HepG2 (cell line): ENCODE results near the gene CTRB2. TPM values are rescaled to one million over a fixed set of nuclear protein-coding genes. Genes with fewer than 3 reads are reported as not detected.
A peak's percentile ranks its signal among the peaks of the same experiment; 100 is the strongest.

Experiments used
- ATAC-seq: fragments of 200-7000 bp; cut with Tn5 transposase; 3 replicates; pipeline ENCODE4 v1.9.1; 2020; ENCODE audit warnings: mild to moderate bottlenecking, moderate library complexity
- BruUV-seq: library from RNA; stranded (reverse); fragments of 400-500 nt; replicated peaks from 2 replicates; lab custom pipeline; 2021; lab: Mats Ljungman, UMichigan
- CTCF ChIA-PET: fragments of 300-600 bp; formaldehyde crosslinking; extraction: SDS; loops from one replicate; lab custom pipeline; 2021; ENCODE audit warnings: low total read pairs, inconsistent platforms, low intra/inter-chr PET ratio; lab: Yijun Ruan, JAX
- POLR2A ChIA-PET: fragments of 350-600 bp; sonication (Branson Sonifier 250); formaldehyde crosslinking; loops from one replicate; lab custom pipeline; 2020; ENCODE audit warnings: antibody characterized with exemption, inconsistent platforms; lab: Yijun Ruan, JAX
- DNase-seq: peaks from one replicate; pipeline ENCODE4 v3.0.0-alpha.2; 2015; ENCODE audit warnings: low spot score
- FAIRE-seq: peaks from 3 replicates; lab custom pipeline; 2011; peaks lifted over from hg19 to GRCh38; lab: Jason Lieb, UNC
- H2AFZ ChIP-seq: one replicate; pipeline ENCODE4 v1.6.1; 2011; ENCODE audit warnings: low read length, inconsistent platforms
- H3K27ac ChIP-seq: fragments of 300-600 bp; 3 replicates; pipeline ENCODE4 v1.8.0; 2011; ENCODE audit warnings: mixed run types, mild to moderate bottlenecking, mixed read lengths, low read length, inconsistent platforms; ENCODE audit not compliant: insufficient read depth; ENCODE audit errors: extremely low read length
- H3K27me3 ChIP-seq, 2 experiments: fragments of 200-600 bp in 1 of 2; 2 replicates in 1 of 2; 3 replicates in 1 of 2; pipeline versions ENCODE4 v1.6.0 to v1.8.0; 2011; ENCODE audit warnings: low read length in 2 of 2, mild to moderate bottlenecking in 2 of 2, moderate library complexity in 2 of 2, inconsistent platforms in 1 of 2; ENCODE audit not compliant: insufficient read depth in 2 of 2, control insufficient read depth in 1 of 2
- H3K36me3 ChIP-seq, 2 experiments: fragments of 200-600 bp in 1 of 2; replicated peaks in 1 of 2; 2 replicates in 1 of 2; 3 replicates in 1 of 2; pipeline versions ENCODE4 v1.5.1 to v1.8.0; 2011; ENCODE audit warnings: low read length in 2 of 2, inconsistent platforms in 1 of 2; ENCODE audit not compliant: insufficient read depth in 2 of 2, control insufficient read depth in 1 of 2
- H3K4me1 ChIP-seq: 2 replicates; pipeline ENCODE4 v1.5.1; 2012; ENCODE audit warnings: low read length, inconsistent platforms; ENCODE audit not compliant: insufficient read depth
- H3K4me2 ChIP-seq: 2 replicates; pipeline ENCODE4 v1.6.0; 2011; ENCODE audit warnings: low read depth, low read length, inconsistent platforms
- H3K4me3 ChIP-seq, 3 experiments: fragments of 200-600 bp in 1 of 3; sonication (generic), shearing (Covaris generic) in 1 of 3; replicated peaks in 1 of 3; 2 replicates each; pipeline ENCODE4 v1.5.1; 2011 to 2016; ENCODE audit warnings: low read length in 3 of 3, inconsistent platforms in 2 of 3, low read depth in 2 of 3, mild to moderate bottlenecking in 2 of 3, control low read depth in 1 of 3, mixed read lengths in 1 of 3; ENCODE audit not compliant: insufficient read depth in 1 of 3
- H3K79me2 ChIP-seq: one replicate; pipeline ENCODE4 v1.6.1; 2011; ENCODE audit warnings: low read length, inconsistent platforms; ENCODE audit not compliant: insufficient read depth
- H3K9ac ChIP-seq: 2 replicates; pipeline ENCODE4 v1.6.0; 2011; ENCODE audit warnings: mild to moderate bottlenecking, low read depth, low read length, inconsistent platforms; ENCODE audit not compliant: insufficient read depth
- H3K9me3 ChIP-seq: 2 replicates; pipeline ENCODE4 v1.5.1; 2012; ENCODE audit warnings: mild to moderate bottlenecking, low read length
- H4K20me1 ChIP-seq: 2 replicates; pipeline ENCODE4 v1.6.0; 2011; ENCODE audit warnings: inconsistent platforms, mild to moderate bottlenecking, low read length, moderate library complexity; ENCODE audit not compliant: insufficient read depth
- CEBPG ChIP-seq: IDR thresholded peaks from 2 replicates; pipeline ENCODE4 v1.6.1; 2016
- FOXO4 ChIP-seq: sonication (generic); formaldehyde crosslinking; conservative IDR thresholded peaks from 2 replicates; pipeline ENCODE4 v1.8.1; 2023; ENCODE audit warnings: missing genetic modification reagents
- HMGA1 ChIP-seq: sonication (generic); formaldehyde crosslinking; conservative IDR thresholded peaks from 2 replicates; pipeline ENCODE4 v1.4.0; 2020; ENCODE audit warnings: missing genetic modification reagents
- JUN ChIP-seq: sonication (generic); formaldehyde crosslinking; IDR thresholded peaks from 2 replicates; pipeline ENCODE4 v1.4.0; 2020; ENCODE audit warnings: mild to moderate bottlenecking, missing genetic modification reagents
- KDM5A ChIP-seq: fragments of 200-600 bp; sonication (generic); IDR thresholded peaks from 2 replicates; pipeline ENCODE4 v1.7.0; 2018; ENCODE audit warnings: antibody characterized with exemption, mild to moderate bottlenecking, low read length, borderline replicate concordance
- MNT ChIP-seq: fragments of 450-650 bp; IDR thresholded peaks from 2 replicates; pipeline ENCODE4 v1.6.1; 2016
- NFYC ChIP-seq: IDR thresholded peaks from 2 replicates; pipeline ENCODE4 v1.6.1; 2016; ENCODE audit warnings: missing genetic modification reagents, missing compliant biosample characterization
- PHF20 ChIP-seq: sonication (generic); formaldehyde crosslinking; IDR thresholded peaks from 2 replicates; pipeline ENCODE4 v1.5.0; 2020; ENCODE audit warnings: mild to moderate bottlenecking, missing genetic modification reagents
- PRDM4 ChIP-seq: sonication (generic); formaldehyde crosslinking; IDR thresholded peaks from 2 replicates; pipeline ENCODE4 v1.9.0; 2021; ENCODE audit warnings: missing genetic modification reagents, borderline replicate concordance
- REPIN1 ChIP-seq: sonication (generic); formaldehyde crosslinking; IDR thresholded peaks from 2 replicates; pipeline ENCODE4 v1.8.0; 2022; ENCODE audit warnings: missing genetic modification reagents, low read depth, mild to moderate bottlenecking, borderline replicate concordance
- SKI ChIP-seq: fragments of 450-650 bp; IDR thresholded peaks from one replicate; pipeline ENCODE4 v1.6.1; 2018; ENCODE audit warnings: mild to moderate bottlenecking; ENCODE audit not compliant: partially characterized antibody
- SMARCC2 ChIP-seq: fragments of 450-650 bp; IDR thresholded peaks from 2 replicates; pipeline ENCODE4 v1.6.1; 2017; ENCODE audit warnings: antibody characterized with exemption, mild to moderate bottlenecking
- SMYD3 ChIP-seq: sonication (generic); formaldehyde crosslinking; IDR thresholded peaks from 2 replicates; pipeline ENCODE4 v1.8.1; 2023; ENCODE audit warnings: mild to moderate bottlenecking, missing genetic modification reagents
- ZBTB33 ChIP-seq: sonication (generic); formaldehyde crosslinking; IDR thresholded peaks from 2 replicates; pipeline ENCODE4 v1.4.0; 2020; ENCODE audit warnings: missing genetic modification reagents
- ZFP62 ChIP-seq: sonication (generic); formaldehyde crosslinking; IDR thresholded peaks from 2 replicates; pipeline ENCODE4 v1.4.0; 2020; ENCODE audit warnings: missing genetic modification reagents
- ZNF24 ChIP-seq: fragments of 450-650 bp; IDR thresholded peaks from 2 replicates; pipeline ENCODE4 v1.6.1; 2017; ENCODE audit warnings: antibody characterized with exemption, mild to moderate bottlenecking
- ZNF296 ChIP-seq: sonication (generic); formaldehyde crosslinking; conservative IDR thresholded peaks from 2 replicates; pipeline ENCODE4 v1.5.0; 2020; ENCODE audit warnings: mild to moderate bottlenecking, missing genetic modification reagents
- ZNF460 ChIP-seq: sonication (generic); formaldehyde crosslinking; IDR thresholded peaks from 2 replicates; pipeline ENCODE4 v1.5.1; 2020; ENCODE audit warnings: missing genetic modification reagents, mild to moderate bottlenecking, borderline replicate concordance
- WGBS: methylation state at CpG from one replicate; pipeline ENCODE4 v1.1.6; 2017; ENCODE audit warnings: low lambda C conversion rate; 5-methylcytosine and 5-hydroxymethylcytosine counted together
- in situ Hi-C: cut with HindIII; loops from 2 replicates; pipeline ENCODE4 v1.10.0; 2017; ENCODE audit warnings: low pct_unique_long_range_greater_than_20kb; ENCODE audit not compliant: extremely low pct_ligation_motif_present
- intact Hi-C: fragments of 100-400 bp; cut with micrococcal nuclease; formaldehyde crosslinking; loops from one replicate; pipeline ENCODE4 v1.10.0; 2022; ENCODE audit not compliant: unreplicated experiment
- polyA plus RNA-seq, 8 experiments: library from polyadenylated mRNA; depleted of rRNA in 3 of 8; stranded (reverse) in 7 of 8; unstranded in 1 of 8; fragments of >200 nt; fragmentation: Illumina TruSeq in 4 of 8; extraction: Trizol in 4 of 8; gene quantifications; 2 replicates each; pipeline versions ENCODE4 v1.2.1 to v1.2.3, GENCODE V29; 2011 to 2016; ENCODE audit warnings: low read depth in 4 of 8, missing spikeins in 1 of 8, mixed read lengths in 1 of 8; ENCODE audit not compliant: insufficient read depth in 1 of 8
- total RNA-seq, 5 experiments: library from RNA; depleted of rRNA; stranded (reverse); fragments of >200 nt; fragmentation: Illumina TruSeq; extraction: Trizol; gene quantifications; 2 replicates each; pipeline ENCODE4 v1.2.3, GENCODE V29; 2016; ENCODE audit warnings: low read depth in 1 of 5

Gene CTRB2
- total and polyA plus RNA-seq, 2 of the 13 experiments (the other 11 are each of a cell fraction or from before 2014, with no cell fraction given), result 0.13 TPM; not detected in 1

GRCh38 chr16:75216127-75216526 lies 9.2 kb upstream of the CTRB2 start:
- ChIA-PET CTCF (no interaction called here), POLR2A (no interaction called here)
- ATAC-seq (0 out of 3 replicates have a peak, but pooled peaks have one; percentile 2), FAIRE-seq (peak; percentile 8), DNase-seq (no peak)
- no peaks in the 10 kb centered on the region for H3K9me3 ChIP-seq
- H3K9ac ChIP-seq, result no peak overlapping the region
- no peak overlapping the region for H3K27ac ChIP-seq
- no peaks in the 10 kb centered on the region for H3K36me3 ChIP-seq
- peaks cover 10 to 50% of the 10 kb centered on the region in 2 experiments for H3K27me3 ChIP-seq
- WGBS, result 2% methylated on average over 2 of the region's 2 CpGs
- intact Hi-C loops, result no loop called here
- no peaks in the 10 kb centered on the region for H3K79me2 ChIP-seq
- peak overlapping the region; percentile 18 for H3K4me2 ChIP-seq
- peaks cover 50% of the 10 kb centered on the region for H3K4me1 ChIP-seq
- BruUV-seq, result no TSS peak
- in situ Hi-C loops, result no loop called here
- H2AFZ ChIP-seq, result no peak overlapping the region
- no peaks in the 10 kb centered on the region for H4K20me1 ChIP-seq
- H3K4me3 ChIP-seq, result no peak overlapping the region
- TF ChIP-seq CEBPG (CRISPR knock-in tag) (no peak), SMYD3 (CRISPR knock-in tag) (no peak), REPIN1 (CRISPR knock-in tag) (peak; percentile 62; the same call in 1 of the 2 replicates), SMARCC2 (no peak), MNT (no peak), ZBTB33 (CRISPR knock-in tag) (no peak), PRDM4 (CRISPR knock-in tag) (no peak), KDM5A (no peak), JUN (peak; percentile 63; the same call in 1 of the 2 replicates), HMGA1 (no peak), NFYC (CRISPR knock-in tag) (no peak), ZNF460 (CRISPR knock-in tag) (peak; percentile 54; the same call in 1 of the 2 replicates), SKI (no peak), FOXO4 (no peak), ZNF296 (CRISPR knock-in tag) (0 out of 2 replicates have a peak, but pooled peaks have one; percentile 41), PHF20 (CRISPR knock-in tag) (0 out of 2 replicates have a peak, but pooled peaks have one; percentile 31), ZNF24 (no peak), ZFP62 (CRISPR knock-in tag) (no peak)
